Prostate gland (tissue), 2 donors: ENCODE measurements around the gene COMT.
"Not testable (repeated sequence)": the region's sequence is repeated elsewhere in the genome, so short reads cannot be mapped to it uniquely, and the experiment has no call there.

Experiments used
- CTCF ChIP-seq, 4 experiments: fragments of 200-600 bp in 2 of 4; fragments of 450-650 bp in 2 of 4; sonication (generic) in 2 of 4; IDR thresholded peaks; 1 replicate in 3 of 4; 2 replicates in 1 of 4; pipeline ENCODE4 v1.5.1; 2016 to 2019; ENCODE audit warnings: antibody characterized with exemption in 4 of 4, mild to moderate bottlenecking in 2 of 4, moderate library complexity in 2 of 4
- POLR2A ChIP-seq: fragments of 450-650 bp; IDR thresholded peaks from one replicate; pipeline ENCODE4 v1.6.1; 2016; ENCODE audit warnings: antibody characterized with exemption, mild to moderate bottlenecking
- POLR2AphosphoS5 ChIP-seq: sonication (generic); formaldehyde crosslinking; IDR thresholded peaks from one replicate; pipeline ENCODE4 v1.6.1; 2017; ENCODE audit warnings: antibody characterized with exemption

- not testable (repeated sequence) for TF ChIP-seq POLR2AphosphoS5; POLR2A; CTCF (IDR thresholded peaks at IDR 0.05)
Observed at GRCh38 chr22:19907902-19908301, 33.7 kb upstream of the COMT start.
